SU-DHL-6 (cell line): ENCODE measurements around the gene HLA-DMB.
A peak's percentile ranks its signal among the peaks of the same experiment; 100 is the strongest.

Experiments
- H2AFZ ChIP-seq: fragments of 200-600 bp; sonication (generic); 2 replicates; pipeline ENCODE4 v1.6.1; 2014; ENCODE audit warnings: low read depth, mild to moderate bottlenecking, moderate library complexity, mixed read lengths, antibody characterized with exemption, low read length; ENCODE audit not compliant: severe bottlenecking
- H3F3A ChIP-seq: fragments of 200-600 bp; shearing (Covaris generic); 2 replicates; pipeline ENCODE4 v1.6.0; 2016; ENCODE audit warnings: antibody characterized with exemption, mild to moderate bottlenecking; ENCODE audit not compliant: insufficient read depth
- H3K27ac ChIP-seq: fragments of 200-600 bp; sonication (generic); 2 replicates; pipeline ENCODE4 v1.5.1; 2016; ENCODE audit warnings: low read depth, mild to moderate bottlenecking, low read length, moderate library complexity, mixed read lengths
- H3K27me3 ChIP-seq: fragments of 200-600 bp; sonication (generic), shearing (Covaris generic); 2 replicates; pipeline ENCODE4 v1.6.0; 2014; ENCODE audit warnings: mild to moderate bottlenecking, low read length
- H3K36me3 ChIP-seq: fragments of 200-600 bp; sonication (generic); 2 replicates; pipeline ENCODE4 v1.6.1; 2014; ENCODE audit warnings: mild to moderate bottlenecking, low read length, mixed read lengths
- H3K4me2 ChIP-seq: fragments of 300-600, 200-600 bp; shearing (Covaris generic), sonication (generic); 2 replicates; pipeline ENCODE4 v1.6.0; 2014; ENCODE audit warnings: low read length, low read depth, mild to moderate bottlenecking; ENCODE audit not compliant: poor library complexity, severe bottlenecking
- H3K4me3 ChIP-seq: fragments of 200-600 bp; sonication (generic); 2 replicates; pipeline ENCODE4 v1.5.1; 2014; ENCODE audit warnings: antibody characterized with exemption, low read length, mild to moderate bottlenecking, mixed read lengths; ENCODE audit not compliant: insufficient read depth, poor library complexity, severe bottlenecking
- H3K79me2 ChIP-seq: fragments of 200-600 bp; sonication (generic); 2 replicates; pipeline ENCODE4 v1.6.1; 2014; ENCODE audit warnings: mild to moderate bottlenecking, low read length, moderate library complexity; ENCODE audit not compliant: insufficient read depth
- H3K9ac ChIP-seq: fragments of 200-600 bp; sonication (generic); 2 replicates; pipeline ENCODE4 v1.7.0; 2014; ENCODE audit warnings: mild to moderate bottlenecking, low read length
- H3K9me2 ChIP-seq: fragments of 200-600 bp; sonication (generic); replicated peaks from 2 replicates; pipeline ENCODE4 v1.6.1; 2014; ENCODE audit warnings: low read length; ENCODE audit not compliant: insufficient read depth
- H3K9me3 ChIP-seq: fragments of 200-600 bp; sonication (generic); 2 replicates; pipeline ENCODE4 v1.6.1; 2014; ENCODE audit warnings: low read length, mixed read lengths; ENCODE audit not compliant: insufficient read depth
- H4K20me1 ChIP-seq: fragments of 200-600 bp; sonication (generic); 2 replicates; pipeline ENCODE4 v1.6.1; 2014; ENCODE audit warnings: low read depth, mild to moderate bottlenecking, antibody characterized with exemption, low read length, moderate library complexity, mixed read lengths
- EZH2phosphoT487 ChIP-seq: fragments of 200-600 bp; sonication (generic), shearing (Covaris generic); conservative IDR thresholded peaks from 2 replicates; pipeline ENCODE4 v1.6.1; 2018; ENCODE audit warnings: mild to moderate bottlenecking, antibody characterized with exemption, low read length, moderate library complexity, mixed read lengths
- TF ChIP-seq, protein P1 (sequence below): fragments of 200-600 bp; sonication (generic); IDR thresholded peaks from one replicate; pipeline ENCODE4 v1.5.1; 2017; ENCODE audit warnings: antibody characterized with exemption, mild to moderate bottlenecking, low read length, moderate library complexity; ENCODE audit not compliant: insufficient read depth, poor library complexity, severe bottlenecking

The HLA-DMB gene

DNA sequence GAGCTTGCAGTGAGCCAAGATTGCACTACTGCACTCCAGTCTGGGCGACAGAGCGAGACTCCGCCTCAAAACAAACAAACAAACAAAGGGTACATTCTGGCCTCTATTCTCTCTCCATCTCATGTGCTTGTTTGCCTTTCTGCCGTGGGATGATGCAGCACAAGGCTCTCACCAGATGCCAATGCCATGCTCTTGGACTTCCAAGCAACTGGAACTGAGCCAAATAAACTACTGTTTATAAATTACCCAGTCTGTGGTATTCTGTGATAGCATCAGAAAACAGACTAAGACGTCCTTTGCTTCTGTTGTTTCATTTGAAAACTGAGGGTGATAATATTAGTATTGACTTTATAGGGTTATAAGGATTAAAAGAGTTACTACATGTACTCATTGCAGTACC lies 23.9 kb upstream of the HLA-DMB start:
- H3K36me3 ChIP-seq: 0 out of 2 replicates have a peak, but pooled peaks cover 6% of the 10 kb centered on the region
- no peak overlapping the region for H3K27ac ChIP-seq
- no peaks in the 10 kb centered on the region for H3K9me2 ChIP-seq
- H2AFZ ChIP-seq: no peak overlapping the region
- H3F3A ChIP-seq: peaks cover 40% of the 10 kb centered on the region
- H3K4me2 ChIP-seq: no peak overlapping the region
- H3K9me3 ChIP-seq: no peaks in the 10 kb centered on the region
- H3K27me3 ChIP-seq: no peaks in the 10 kb centered on the region
- no peak overlapping the region for H3K4me3 ChIP-seq
- peaks cover 50% of the 10 kb centered on the region for H3K79me2 ChIP-seq
- TF ChIP-seq EZH2phosphoT487: no peak
- TF ChIP-seq, protein P1, sequence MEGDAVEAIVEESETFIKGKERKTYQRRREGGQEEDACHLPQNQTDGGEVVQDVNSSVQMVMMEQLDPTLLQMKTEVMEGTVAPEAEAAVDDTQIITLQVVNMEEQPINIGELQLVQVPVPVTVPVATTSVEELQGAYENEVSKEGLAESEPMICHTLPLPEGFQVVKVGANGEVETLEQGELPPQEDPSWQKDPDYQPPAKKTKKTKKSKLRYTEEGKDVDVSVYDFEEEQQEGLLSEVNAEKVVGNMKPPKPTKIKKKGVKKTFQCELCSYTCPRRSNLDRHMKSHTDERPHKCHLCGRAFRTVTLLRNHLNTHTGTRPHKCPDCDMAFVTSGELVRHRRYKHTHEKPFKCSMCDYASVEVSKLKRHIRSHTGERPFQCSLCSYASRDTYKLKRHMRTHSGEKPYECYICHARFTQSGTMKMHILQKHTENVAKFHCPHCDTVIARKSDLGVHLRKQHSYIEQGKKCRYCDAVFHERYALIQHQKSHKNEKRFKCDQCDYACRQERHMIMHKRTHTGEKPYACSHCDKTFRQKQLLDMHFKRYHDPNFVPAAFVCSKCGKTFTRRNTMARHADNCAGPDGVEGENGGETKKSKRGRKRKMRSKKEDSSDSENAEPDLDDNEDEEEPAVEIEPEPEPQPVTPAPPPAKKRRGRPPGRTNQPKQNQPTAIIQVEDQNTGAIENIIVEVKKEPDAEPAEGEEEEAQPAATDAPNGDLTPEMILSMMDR: no peak
- no peak overlapping the region for H3K9ac ChIP-seq
- H4K20me1 ChIP-seq: no peaks in the 10 kb centered on the region

DNA sequence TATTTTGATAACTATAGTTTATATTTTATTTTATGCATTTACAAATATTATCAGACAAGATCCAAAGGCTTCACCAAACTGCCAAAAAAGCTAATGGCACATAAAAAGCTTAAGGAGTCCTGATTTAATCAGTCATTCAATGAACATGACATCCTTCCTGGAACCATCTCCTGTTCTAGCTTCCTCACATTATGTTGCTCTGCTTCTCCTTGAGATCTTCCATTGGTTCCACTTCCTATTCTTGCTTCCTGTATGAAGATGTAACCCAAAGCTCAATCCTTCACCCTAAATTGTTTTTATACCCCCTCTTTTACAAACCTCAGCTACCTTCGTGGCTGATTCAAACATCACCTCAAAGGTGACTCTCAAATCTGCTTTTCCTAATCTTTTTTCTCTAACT lies 23.0 kb upstream of the HLA-DMB start:
- H3K4me2 ChIP-seq: peak overlapping the region; percentile 13

DNA sequence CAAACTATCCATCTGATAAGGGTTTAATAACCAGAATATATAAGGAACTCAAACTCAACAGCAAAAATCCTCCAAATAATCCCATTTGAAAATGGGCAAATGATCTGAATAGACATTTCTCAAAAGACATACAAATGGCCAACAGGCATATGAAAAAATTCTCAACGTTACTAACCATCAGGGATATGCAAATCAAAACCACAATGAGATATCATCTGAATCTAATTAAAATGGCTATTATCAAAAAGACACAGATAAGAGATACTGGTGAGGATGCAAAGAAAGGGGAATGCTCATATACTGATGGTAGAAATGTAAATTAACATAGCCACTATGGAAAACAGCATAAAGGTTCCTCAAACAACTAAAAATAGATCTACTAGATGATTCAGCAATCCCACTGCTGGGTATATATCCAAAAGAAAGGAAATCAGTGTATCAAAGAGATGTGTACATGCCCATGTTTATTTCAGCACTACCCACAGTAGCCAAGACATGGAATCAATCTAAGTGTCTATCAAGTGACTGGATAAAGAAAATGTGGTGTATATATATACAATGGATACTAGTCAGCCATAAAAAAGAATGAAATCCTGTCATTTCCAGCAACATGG lies 21.5 kb upstream of the HLA-DMB start:
- H3K4me2 ChIP-seq: no peak overlapping the region
- no peaks in the 10 kb centered on the region for H3K27me3 ChIP-seq
- H3K4me3 ChIP-seq: no peak overlapping the region
- H3F3A ChIP-seq: peaks cover 37% of the 10 kb centered on the region
- no peak overlapping the region for H2AFZ ChIP-seq
- no peak overlapping the region for H3K9ac ChIP-seq
- no peak overlapping the region for H3K27ac ChIP-seq
- H4K20me1 ChIP-seq: no peaks in the 10 kb centered on the region
- H3K36me3 ChIP-seq: 0 out of 2 replicates have a peak, but pooled peaks cover 6% of the 10 kb centered on the region
- no peaks in the 10 kb centered on the region for H3K9me3 ChIP-seq
- no peaks in the 10 kb centered on the region for H3K9me2 ChIP-seq
- H3K79me2 ChIP-seq: peaks cover 31% of the 10 kb centered on the region
- TF ChIP-seq EZH2phosphoT487: no peak
- TF ChIP-seq, protein P1: no peak

More for the DNA sequence above, 23.0 kb upstream of the HLA-DMB start:
- Histone ChIP-seq H3K79me2 (peaks cover 40% of the 10 kb centered on the region), H3K9me3 (no peaks in the 10 kb centered on the region), H3K9ac (no peak overlapping the region), H3K9me2 (no peaks in the 10 kb centered on the region), H4K20me1 (no peaks in the 10 kb centered on the region), H3K27me3 (no peaks in the 10 kb centered on the region), H3F3A (peaks cover 37% of the 10 kb centered on the region), H3K36me3 (0 out of 2 replicates have a peak, but pooled peaks cover 6% of the 10 kb centered on the region), H3K27ac (no peak overlapping the region), H2AFZ (no peak overlapping the region), H3K4me3 (no peak overlapping the region)
- TF ChIP-seq, protein P1: no peak
- no peak for TF ChIP-seq EZH2phosphoT487
